Ishikawa (cell line): ENCODE measurements around the gene COX6A2.

Source experiments
- EGR1 ChIP-seq: IDR thresholded peaks from 2 replicates; pipeline ENCODE4 v1.6.1; 2012
- RAD21 ChIP-seq: IDR thresholded peaks from 2 replicates; pipeline ENCODE4 v1.6.1; 2012; ENCODE audit warnings: low read depth
- TAF1 ChIP-seq: IDR thresholded peaks from 2 replicates; pipeline ENCODE4 v1.6.1; 2012; ENCODE audit warnings: low read depth, mild to moderate bottlenecking
- TEAD4 ChIP-seq: IDR thresholded peaks from 2 replicates; pipeline ENCODE4 v1.6.1; 2012
- YY1 ChIP-seq: IDR thresholded peaks from 2 replicates; pipeline ENCODE4 v1.6.1; 2012; ENCODE audit warnings: low read depth
- TF ChIP-seq, protein P1 (sequence below): IDR thresholded peaks from 2 replicates; pipeline ENCODE4 v1.6.1; 2012

DNA sequence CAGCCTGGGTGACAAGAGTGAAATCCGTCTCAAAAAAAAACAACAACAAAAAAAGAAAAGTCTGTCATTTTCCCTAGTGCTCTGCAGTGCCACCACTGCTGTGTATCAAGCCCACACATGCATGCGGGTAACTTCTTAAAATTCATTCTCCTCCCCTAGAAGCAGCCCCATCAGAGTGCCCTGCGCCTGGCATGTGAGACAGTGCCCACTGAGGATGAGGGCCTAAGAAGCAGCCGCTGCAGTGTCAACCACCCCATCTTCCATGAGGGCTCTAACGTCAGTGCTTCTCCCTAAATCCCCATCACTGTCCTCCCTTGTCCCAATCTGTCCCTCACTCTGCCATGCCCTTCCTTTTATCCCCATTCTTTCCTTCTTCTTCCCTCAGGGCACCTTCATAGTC lies 10.2 kb downstream of the COX6A2 start:
- TF ChIP-seq YY1, result no peak
- TF ChIP-seq, protein P1, sequence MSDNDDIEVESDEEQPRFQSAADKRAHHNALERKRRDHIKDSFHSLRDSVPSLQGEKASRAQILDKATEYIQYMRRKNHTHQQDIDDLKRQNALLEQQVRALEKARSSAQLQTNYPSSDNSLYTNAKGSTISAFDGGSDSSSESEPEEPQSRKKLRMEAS, result no peak
- TF ChIP-seq TAF1, result no peak
- no peak for TF ChIP-seq EGR1
- TF ChIP-seq RAD21, result no peak
- no peak for TF ChIP-seq TEAD4
